Body of pancreas (tissue), 4 donors: ENCODE results near the gene DIS3L2. TPM values are rescaled to one million over a fixed set of nuclear protein-coding genes. Genes with fewer than 3 reads are reported as not detected.

ENCODE experiments used
- ATAC-seq: fragments of 150-250 bp; one replicate; pipeline ENCODE4 v1.9.1; 2016
- DNase-seq, 4 donors: peaks; one replicate each; pipeline ENCODE4 v3.0.0-alpha.2; 2019
- H3K27ac ChIP-seq, 4 donors: fragments of 200-600 bp; sonication (generic); 1 replicate in 3 of 4; 2 replicates in 1 of 4; pipeline versions ENCODE4 v1.5.1 to v1.6.1; 2016 to 2019; ENCODE audit warnings: mild to moderate bottlenecking in 1 of 4, mixed read lengths in 1 of 4, moderate library complexity in 1 of 4
- H3K27me3 ChIP-seq, 2 donors: fragments of 200-600 bp; sonication (generic); one replicate each; pipeline ENCODE4 v1.6.0; 2016; ENCODE audit warnings: mild to moderate bottlenecking in 1 of 2
- H3K36me3 ChIP-seq, 2 donors: fragments of 200-600 bp; sonication (generic); replicated peaks in 1 of 2; 2 replicates each; pipeline ENCODE4 v1.5.1; 2016; ENCODE audit warnings: low read depth in 2 of 2; ENCODE audit not compliant: insufficient read depth in 1 of 2
- H3K4me1 ChIP-seq: fragments of 200-600 bp; sonication (generic); one replicate; pipeline ENCODE4 v1.6.0; 2016
- H3K4me3 ChIP-seq, 2 donors: fragments of 200-600 bp; sonication (generic); 1 replicate in 1 of 2; 2 replicates in 1 of 2; pipeline ENCODE4 v1.5.1; 2016 to 2019
- H3K9me3 ChIP-seq, 3 donors: fragments of 200-600 bp; sonication (generic); 1 replicate in 2 of 3; 2 replicates in 1 of 3; pipeline ENCODE4 v1.5.1; 2016
- POLR2A ChIP-seq, 3 donors: fragments of 450-650 bp; IDR thresholded peaks; one replicate each; pipeline ENCODE4 v1.6.1; 2016; ENCODE audit warnings: antibody characterized with exemption in 3 of 3, mild to moderate bottlenecking in 2 of 3
- WGBS, 2 donors: methylation state at CpG; one replicate each; pipeline ENCODE4 v1.1.5; 2017; 5-methylcytosine and 5-hydroxymethylcytosine counted together
- intact Hi-C: fragments of 100-400 bp; cut with DNase I; formaldehyde crosslinking; loops from one replicate; pipeline ENCODE4 v1.15.1; 2023
- total RNA-seq, 2 donors: library from RNA; depleted of rRNA; stranded (reverse); fragments of >200 nt; gene quantifications; one replicate each; pipeline ENCODE4 v1.1.0, GENCODE V29; 2016
- TF ChIP-seq, protein P1 (sequence below), 7 experiments: fragments of 450-650 bp in 4 of 7; fragments of 200-600 bp in 3 of 7; sonication (generic) in 3 of 7; IDR thresholded peaks; one replicate each; pipeline ENCODE4 v1.5.1; 2016 to 2019; ENCODE audit warnings: antibody characterized with exemption in 7 of 7

Gene DIS3L2
- total RNA-seq, 2 donors from 2014 or later = 27.8 to 113 TPM

DNA sequence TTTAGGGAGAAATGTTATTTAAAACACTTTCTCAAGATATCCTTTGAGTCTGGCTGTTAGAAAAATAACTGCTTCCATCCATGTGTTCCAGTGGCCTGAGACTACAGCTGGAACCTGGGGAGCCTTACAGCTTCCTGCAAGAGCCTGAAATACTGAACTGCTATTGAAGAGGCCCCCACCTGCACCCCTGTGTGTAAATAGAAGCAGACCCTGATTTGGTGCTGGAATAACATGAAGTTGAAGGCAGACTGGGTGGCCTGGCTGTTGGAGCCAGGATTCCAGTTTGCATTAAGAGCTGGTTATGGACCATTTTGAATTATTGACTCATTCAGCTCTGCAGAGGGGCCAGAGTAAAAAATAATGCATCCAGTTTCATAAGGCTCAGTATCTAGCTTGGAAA is 61.9 kb downstream of the DIS3L2 start:
- Histone ChIP-seq H3K4me3 (no peak overlapping the region), H3K9me3 (no peaks in the 10 kb centered on the region), H3K27ac (no peak overlapping the region), H3K4me1 (peaks cover 10% of the 10 kb centered on the region), H3K36me3 (peaks cover 2 to 8% of the 10 kb centered on the region in 2 donors), H3K27me3 (no peaks in the 10 kb centered on the region)
- TF ChIP-seq, protein P1, sequence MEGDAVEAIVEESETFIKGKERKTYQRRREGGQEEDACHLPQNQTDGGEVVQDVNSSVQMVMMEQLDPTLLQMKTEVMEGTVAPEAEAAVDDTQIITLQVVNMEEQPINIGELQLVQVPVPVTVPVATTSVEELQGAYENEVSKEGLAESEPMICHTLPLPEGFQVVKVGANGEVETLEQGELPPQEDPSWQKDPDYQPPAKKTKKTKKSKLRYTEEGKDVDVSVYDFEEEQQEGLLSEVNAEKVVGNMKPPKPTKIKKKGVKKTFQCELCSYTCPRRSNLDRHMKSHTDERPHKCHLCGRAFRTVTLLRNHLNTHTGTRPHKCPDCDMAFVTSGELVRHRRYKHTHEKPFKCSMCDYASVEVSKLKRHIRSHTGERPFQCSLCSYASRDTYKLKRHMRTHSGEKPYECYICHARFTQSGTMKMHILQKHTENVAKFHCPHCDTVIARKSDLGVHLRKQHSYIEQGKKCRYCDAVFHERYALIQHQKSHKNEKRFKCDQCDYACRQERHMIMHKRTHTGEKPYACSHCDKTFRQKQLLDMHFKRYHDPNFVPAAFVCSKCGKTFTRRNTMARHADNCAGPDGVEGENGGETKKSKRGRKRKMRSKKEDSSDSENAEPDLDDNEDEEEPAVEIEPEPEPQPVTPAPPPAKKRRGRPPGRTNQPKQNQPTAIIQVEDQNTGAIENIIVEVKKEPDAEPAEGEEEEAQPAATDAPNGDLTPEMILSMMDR (IDR thresholded peaks at IDR 0.05) = no peak
- TF ChIP-seq POLR2A (IDR thresholded peaks at IDR 0.05) = no peak
- DNase-seq (no peak), ATAC-seq (no peak)
- intact Hi-C loops = no loop called here

DNA sequence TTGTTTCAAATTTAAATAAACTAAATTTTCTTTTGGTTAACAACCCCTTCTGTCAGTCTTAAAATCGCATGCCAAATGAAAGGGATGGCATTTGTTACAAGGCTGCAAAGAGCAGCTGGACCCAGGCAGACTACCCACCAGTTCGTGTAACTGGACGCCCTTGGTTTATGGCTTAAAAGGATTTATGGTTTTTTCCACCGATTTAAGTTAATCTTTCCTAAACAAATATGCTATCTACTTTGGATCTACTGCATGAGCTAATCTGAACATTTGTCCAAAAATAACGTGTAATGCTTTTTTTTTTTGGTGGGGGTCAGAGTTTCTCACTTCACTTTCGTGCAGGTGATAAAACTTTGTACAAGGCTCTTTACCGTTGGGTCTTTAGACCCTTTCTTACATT is 62.9 kb downstream of the DIS3L2 start:
- Histone ChIP-seq H3K9me3 (no peaks in the 10 kb centered on the region), H3K4me1 (peaks cover 10% of the 10 kb centered on the region), H3K27me3 (no peaks in the 10 kb centered on the region), H3K27ac (no peak overlapping the region), H3K4me3 (no peak overlapping the region), H3K36me3 (peaks cover 2 to 8% of the 10 kb centered on the region in 2 donors)
- no peak for ATAC-seq
- intact Hi-C loops = no loop called here
- WGBS, 2 donors = 84 to 91% methylated on average over 7 of the region's 7 CpGs
- TF ChIP-seq POLR2A (IDR thresholded peaks at IDR 0.05) = no peak
- TF ChIP-seq, protein P1 (IDR thresholded peaks at IDR 0.05) = no peak
- no peak for DNase-seq

DNA sequence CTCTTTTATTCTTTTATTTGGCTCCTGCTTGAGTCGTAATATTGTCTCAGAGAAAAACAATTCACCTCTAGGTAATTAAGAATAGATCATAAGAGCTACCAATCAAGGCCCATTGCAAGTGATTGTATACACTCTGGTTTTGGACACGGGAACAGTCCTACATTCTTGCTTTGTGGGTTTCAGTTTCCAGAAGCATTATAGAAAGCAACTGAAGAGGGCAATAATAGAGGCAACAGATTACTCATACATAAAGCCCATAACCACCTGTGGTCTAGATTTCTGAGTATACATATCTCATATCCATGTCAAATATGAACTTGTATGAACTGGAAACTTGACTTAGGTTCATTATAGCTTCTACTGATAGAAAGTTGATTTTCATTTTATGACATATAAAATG is 65.4 kb downstream of the DIS3L2 start:
- no peak for DNase-seq
- intact Hi-C loops = no loop called here
- no peaks in the 10 kb centered on the region for H3K27me3 ChIP-seq
- no peak overlapping the region for H3K27ac ChIP-seq
- no peak for TF ChIP-seq POLR2A (IDR thresholded peaks at IDR 0.05)
- TF ChIP-seq, protein P1 (IDR thresholded peaks at IDR 0.05) = no peak
- 89 to 98% methylated on average over 2 of the region's 2 CpGs for WGBS, 2 donors
- no peak for ATAC-seq
- peaks cover 10% of the 10 kb centered on the region for H3K4me1 ChIP-seq
- H3K9me3 ChIP-seq = no peaks in the 10 kb centered on the region
- no peak overlapping the region for H3K4me3 ChIP-seq
- peaks cover 2 to 8% of the 10 kb centered on the region in 2 donors for H3K36me3 ChIP-seq

DNA sequence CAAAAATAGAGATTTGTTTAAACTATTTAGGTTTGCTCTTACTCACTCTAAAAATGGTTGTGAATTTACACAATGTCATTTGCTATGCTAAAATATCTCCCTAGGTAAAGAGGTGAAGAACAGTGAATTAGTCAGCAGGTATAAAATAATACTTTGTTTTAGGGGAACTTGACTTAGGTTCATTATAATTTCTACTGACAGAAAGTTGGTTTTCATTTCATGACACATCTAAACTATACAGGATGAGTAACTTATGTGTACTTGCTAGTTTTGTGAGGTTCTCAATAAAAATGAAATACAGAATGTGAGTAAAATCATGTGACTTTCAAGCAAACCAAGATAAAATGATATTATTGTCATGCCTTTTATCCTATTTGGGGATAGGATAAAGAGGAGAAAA is 66.0 kb downstream of the DIS3L2 start:
- no peak for DNase-seq
- H3K4me1 ChIP-seq = peaks cover 5% of the 10 kb centered on the region
- H3K36me3 ChIP-seq = peaks cover 2 to 8% of the 10 kb centered on the region in 2 donors
- ATAC-seq = no peak
- no peak overlapping the region for H3K4me3 ChIP-seq
- no peaks in the 10 kb centered on the region for H3K27me3 ChIP-seq
- no peak overlapping the region for H3K27ac ChIP-seq
- no peaks in the 10 kb centered on the region for H3K9me3 ChIP-seq
- no peak for TF ChIP-seq POLR2A (IDR thresholded peaks at IDR 0.05)
- TF ChIP-seq, protein P1 (IDR thresholded peaks at IDR 0.05) = no peak
- intact Hi-C loops = no loop called here

DNA sequence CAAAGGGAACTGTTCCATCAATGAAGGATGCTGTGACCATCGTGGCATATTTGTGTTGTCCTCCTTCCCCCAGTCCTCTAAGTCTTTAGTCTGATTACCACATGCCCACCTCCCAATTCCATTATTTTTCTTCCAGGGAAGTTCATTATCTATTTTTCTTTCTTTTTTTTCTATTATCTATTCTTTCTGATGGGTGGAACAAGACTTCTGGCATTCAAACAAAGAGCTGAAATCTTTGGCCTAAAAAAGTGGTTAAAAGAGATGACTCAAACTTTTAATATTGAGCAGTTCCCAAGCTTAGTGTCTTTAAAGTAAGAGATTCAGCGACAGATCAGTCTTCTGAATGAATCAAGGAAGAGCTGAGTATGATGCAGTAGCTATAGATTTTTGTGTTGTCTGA is 66.6 kb downstream of the DIS3L2 start:
- intact Hi-C loops = no loop called here
- 93 to 95% methylated on average over 2 of the region's 2 CpGs for WGBS, 2 donors
- no peak overlapping the region for H3K4me3 ChIP-seq
- H3K27me3 ChIP-seq = no peaks in the 10 kb centered on the region
- DNase-seq = no peak
- no peak for TF ChIP-seq POLR2A (IDR thresholded peaks at IDR 0.05)
- TF ChIP-seq, protein P1 (IDR thresholded peaks at IDR 0.05) = no peak
- no peak for ATAC-seq
- no peak overlapping the region for H3K27ac ChIP-seq
- H3K9me3 ChIP-seq = no peaks in the 10 kb centered on the region
- peaks cover under 1% of the 10 kb centered on the region for H3K4me1 ChIP-seq
- H3K36me3 ChIP-seq = peaks cover 2 to 8% of the 10 kb centered on the region in 2 donors
